Lung (tissue), 12 donors: Measurements from ENCODE around the gene U2SURP. TPM values are rescaled to one million over a fixed set of nuclear protein-coding genes. Genes with fewer than 3 reads are reported as not detected.

ENCODE experiments used
- ATAC-seq: fragments of 200-7000 bp; cut with Tn5 transposase; one replicate; pipeline ENCODE4 v1.9.1; 2020; ENCODE audit warnings: moderate number of reproducible peaks; ENCODE audit not compliant: insufficient read depth, low FRiP score
- DNase-seq, 3 donors: peaks; one replicate each; pipeline ENCODE4 v3.0.0-alpha.2; 2013 to 2017
- H3K27ac ChIP-seq, 2 donors: one replicate each; pipeline ENCODE4 v1.5.1; 2013; ENCODE audit warnings: mild to moderate bottlenecking in 2 of 2, moderate library complexity in 2 of 2, control low read depth in 1 of 2, inconsistent platforms in 1 of 2, low read depth in 1 of 2, low read length in 1 of 2
- H3K27me3 ChIP-seq, 3 donors: one replicate each; pipeline ENCODE4 v1.5.1; 2013; ENCODE audit warnings: low read length in 2 of 3; ENCODE audit not compliant: control insufficient read depth in 3 of 3, insufficient read depth in 3 of 3
- H3K36me3 ChIP-seq, 4 donors: one replicate each; pipeline ENCODE4 v1.5.1; 2013; ENCODE audit warnings: low read length in 4 of 4, mild to moderate bottlenecking in 1 of 4, moderate library complexity in 1 of 4; ENCODE audit not compliant: control insufficient read depth in 4 of 4, insufficient read depth in 4 of 4
- H3K4me1 ChIP-seq, 5 donors: one replicate each; pipeline ENCODE4 v1.5.1; 2013; ENCODE audit warnings: low read length in 5 of 5, mild to moderate bottlenecking in 2 of 5, moderate library complexity in 1 of 5; ENCODE audit not compliant: control insufficient read depth in 5 of 5, insufficient read depth in 5 of 5
- H3K4me3 ChIP-seq: one replicate; pipeline ENCODE4 v1.5.1; 2013; ENCODE audit warnings: mild to moderate bottlenecking, control low read depth, moderate library complexity
- H3K9ac ChIP-seq, 2 donors: one replicate each; pipeline ENCODE4 v1.5.1; 2013; ENCODE audit warnings: low read length in 2 of 2, control low read depth in 1 of 2; ENCODE audit not compliant: insufficient read depth in 1 of 2
- H3K9me3 ChIP-seq, 4 donors: one replicate each; pipeline ENCODE4 v1.5.1; 2013; ENCODE audit warnings: low read length in 3 of 4, mild to moderate bottlenecking in 1 of 4, moderate library complexity in 1 of 4; ENCODE audit not compliant: control insufficient read depth in 4 of 4, insufficient read depth in 3 of 4
- CTCF ChIP-seq: IDR thresholded peaks from 2 replicates; pipeline ENCODE4 v1.5.1; 2012; ENCODE audit warnings: mild to moderate bottlenecking; ENCODE audit errors: control extremely low read depth, extremely low read depth
- WGBS, 2 donors: extraction: QIAGEN DNeasy Blood & Tissue Kit; methylation state at CpG; one replicate each; pipeline ENCODE4 v1.1.7; 2013; 5-methylcytosine and 5-hydroxymethylcytosine counted together
- polyA plus RNA-seq, 2 donors: library from polyadenylated mRNA; stranded (reverse); fragments of 200-250 nt; gene quantifications; one replicate each; pipeline ENCODE4 v1.2.1, GENCODE V29; 2013
- total RNA-seq, 2 donors: library from RNA; depleted of rRNA in 1 of 2; stranded (reverse); fragments of >200 nt in 1 of 2; gene quantifications; one replicate each; pipeline ENCODE4 v1.2.1, GENCODE V29; 2014 to 2021
- donor health status: control.
- donor health status: control.
- donor health status: Bipolar disorder and iron deficiency.
- donor health status: healthy.
- donor health status: DM: yes; HTN: yes; CAD: no.

U2SURP gene
- total and polyA plus RNA-seq, 4 donors = 25.7 to 167 (median 46.2) TPM

GRCh38 chr3:143099690-143100089, 98.3 kb downstream of the U2SURP start:
- Histone ChIP-seq H3K36me3 (no peaks in the 10 kb centered on the region), H3K4me1 (no peaks in the 10 kb centered on the region), H3K9me3 (peaks cover 0 to 4% (median 3%) of the 10 kb centered on the region in 4 donors), H3K27me3 (no peaks in the 10 kb centered on the region), H3K9ac (no peak overlapping the region), H3K27ac (no peak overlapping the region), H3K4me3 (no peak overlapping the region)
- ATAC-seq (no peak), DNase-seq (no peak)
- WGBS, 2 donors = 90 to 94% methylated on average over 2 of the region's 2 CpGs
- no peak for TF ChIP-seq CTCF

GRCh38 chr3:143100451-143100850, 99.1 kb downstream of the U2SURP start:
- no peaks in the 10 kb centered on the region for H3K4me1 ChIP-seq
- 92 to 95% methylated on average over 6 of the region's 6 CpGs for WGBS, 2 donors
- DNase-seq = no peak
- no peak overlapping the region for H3K4me3 ChIP-seq
- TF ChIP-seq CTCF = no peak
- no peak for ATAC-seq
- no peaks in the 10 kb centered on the region for H3K36me3 ChIP-seq
- H3K9ac ChIP-seq = no peak overlapping the region
- H3K9me3 ChIP-seq = peaks cover 0 to 9% (median 7%) of the 10 kb centered on the region in 4 donors
- no peaks in the 10 kb centered on the region for H3K27me3 ChIP-seq
- no peak overlapping the region for H3K27ac ChIP-seq

- Histone ChIP-seq H3K36me3 (no peaks in the 10 kb centered on the region), H3K4me3 (no peak overlapping the region), H3K9ac (no peak overlapping the region), H3K27me3 (no peaks in the 10 kb centered on the region), H3K4me1 (no peaks in the 10 kb centered on the region), H3K27ac (no peak overlapping the region), H3K9me3 (peaks cover 0 to 10% (median 7%) of the 10 kb centered on the region in 4 donors)
- DNase-seq (no peak), ATAC-seq (no peak)
- TF ChIP-seq CTCF = no peak
- 77 to 86% methylated on average over 7 of the region's 7 CpGs for WGBS, 2 donors
Measured at GRCh38 chr3:143101792-143102381, 100.5 kb downstream of the U2SURP start.

- Histone ChIP-seq H3K9me3 (peaks cover 0 to 10% (median 6%) of the 10 kb centered on the region in 4 donors), H3K4me3 (no peak overlapping the region), H3K27ac (no peak overlapping the region), H3K9ac (no peak overlapping the region), H3K4me1 (no peaks in the 10 kb centered on the region), H3K27me3 (no peaks in the 10 kb centered on the region), H3K36me3 (no peaks in the 10 kb centered on the region)
- TF ChIP-seq CTCF = no peak
- DNase-seq = no peak
- WGBS, 2 donors = 70 to 81% methylated on average over 2 of the region's 2 CpGs
- ATAC-seq = no peak
Measured at GRCh38 chr3:143103652-143104051, 102.3 kb downstream of the U2SURP start.
